Midbrain (tissue), 1 donor: Measurements from ENCODE around the gene SPO11.
A peak's percentile ranks its signal among the peaks of the same experiment; 100 is the strongest.
"Not testable (repeated sequence)": the region's sequence is repeated elsewhere in the genome, so short reads cannot be mapped to it uniquely, and the experiment has no call there.

Source experiments
- DNase-seq: peaks from one replicate; lab custom pipeline; 2025; lab: John Stamatoyannopoulos, UW

The SPO11 gene

GRCh38 chr20:57341663-57342062 is 12.1 kb downstream of the SPO11 start:
- DNase-seq, result no peak

DNA sequence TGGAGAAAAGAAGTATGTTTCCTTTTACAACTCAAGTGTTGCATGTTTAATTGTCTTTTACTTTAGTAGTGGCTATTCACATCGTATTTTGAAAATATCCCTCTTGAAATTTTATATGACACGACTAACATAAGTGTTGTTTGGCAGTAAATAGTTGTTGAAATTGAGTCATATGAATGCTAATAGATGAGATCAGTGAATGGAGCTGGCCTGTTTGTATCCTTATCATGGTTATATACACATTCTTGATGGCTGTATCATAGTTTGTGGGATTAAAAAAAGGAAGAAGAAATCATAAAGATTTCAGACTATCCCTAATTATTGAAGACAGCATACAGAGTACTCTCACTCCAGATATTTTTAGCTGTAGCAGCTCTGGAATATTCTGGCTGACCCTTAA is 13.2 kb downstream of the SPO11 start:
- no peak for DNase-seq

- peak; percentile 85 for DNase-seq
Measured at GRCh38 chr20:57346477-57346876, 16.9 kb downstream of the SPO11 start.

GRCh38 chr20:57347393-57347792 is 17.8 kb downstream of the SPO11 start:
- DNase-seq, result no peak

GRCh38 chr20:57348200-57348921 is 18.8 kb downstream of the SPO11 start:
- not testable (repeated sequence) for DNase-seq

- DNase-seq, result not testable (repeated sequence)
Measured at GRCh38 chr20:57348922-57349574, 19.4 kb downstream of the SPO11 start.

- DNase-seq, result no peak
Measured at GRCh38 chr20:57350081-57350710, 20.6 kb downstream of the SPO11 start.

- not testable (repeated sequence) for DNase-seq
Measured at GRCh38 chr20:57350726-57351041, 21.1 kb downstream of the SPO11 start.

GRCh38 chr20:57351042-57351783 is 21.6 kb downstream of the SPO11 start, which contains the start of gene RAE1:
Gene RAE1, plus strand, starts transcription at chr20:57351255. Its CDS starts 2,784 bp downstream, at chr20:57354039.
- peak; percentile 92 for DNase-seq

- no peak for DNase-seq
Measured at GRCh38 chr20:57352305-57352704, 22.7 kb downstream of the SPO11 start.

- DNase-seq, result no peak
Measured at GRCh38 chr20:57353351-57353750, 23.7 kb downstream of the SPO11 start.

GRCh38 chr20:57361517-57361916 is 31.9 kb downstream of the SPO11 start:
- no peak for DNase-seq

- no peak for DNase-seq
Measured at GRCh38 chr20:57364451-57364850, 34.8 kb downstream of the SPO11 start.

DNA sequence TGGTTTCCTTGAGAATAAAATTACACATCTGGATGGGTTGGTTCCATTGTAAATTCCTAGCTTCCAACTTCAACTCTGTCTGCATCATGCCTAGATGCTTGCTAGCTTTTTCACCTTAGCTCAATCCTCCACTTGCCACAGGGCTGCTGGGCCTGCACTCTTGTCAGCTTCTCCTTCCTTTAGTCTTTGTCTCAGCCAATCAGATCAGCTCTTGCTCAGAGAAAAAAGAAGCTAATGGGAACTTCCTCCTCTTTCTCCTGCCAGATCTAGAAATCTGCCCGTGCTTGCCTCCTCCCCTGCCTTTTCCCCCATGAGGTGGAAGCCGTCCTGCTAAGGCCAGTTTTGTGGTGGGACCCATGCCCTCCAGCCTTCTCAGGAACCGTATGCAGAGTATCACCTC is 40.0 kb downstream of the SPO11 start:
- no peak for DNase-seq

- DNase-seq, result no peak
Measured at GRCh38 chr20:57370316-57370715, 40.7 kb downstream of the SPO11 start.

GRCh38 chr20:57371363-57371762 is 41.8 kb downstream of the SPO11 start:
- no peak for DNase-seq

DNA sequence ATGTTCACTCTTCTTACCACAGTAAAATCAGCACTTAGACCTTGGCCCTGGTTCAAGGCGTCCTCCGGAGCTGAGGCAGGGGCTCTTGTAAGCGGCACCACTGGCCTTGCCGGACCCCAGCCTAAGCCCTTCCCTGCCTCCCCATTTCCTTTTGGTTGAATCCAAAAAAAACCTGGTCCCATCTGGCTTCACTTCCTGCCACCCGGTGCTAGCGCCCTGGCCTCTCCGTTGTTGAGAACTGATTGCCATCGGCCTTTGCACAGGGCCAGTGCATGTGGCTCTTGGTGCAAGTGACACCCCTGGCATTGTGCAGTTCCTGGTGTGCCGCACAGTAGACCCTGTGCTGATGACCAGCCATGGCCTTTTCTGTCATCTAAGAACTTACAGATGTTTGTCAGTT is 42.6 kb downstream of the SPO11 start:
- no peak for DNase-seq

DNA sequence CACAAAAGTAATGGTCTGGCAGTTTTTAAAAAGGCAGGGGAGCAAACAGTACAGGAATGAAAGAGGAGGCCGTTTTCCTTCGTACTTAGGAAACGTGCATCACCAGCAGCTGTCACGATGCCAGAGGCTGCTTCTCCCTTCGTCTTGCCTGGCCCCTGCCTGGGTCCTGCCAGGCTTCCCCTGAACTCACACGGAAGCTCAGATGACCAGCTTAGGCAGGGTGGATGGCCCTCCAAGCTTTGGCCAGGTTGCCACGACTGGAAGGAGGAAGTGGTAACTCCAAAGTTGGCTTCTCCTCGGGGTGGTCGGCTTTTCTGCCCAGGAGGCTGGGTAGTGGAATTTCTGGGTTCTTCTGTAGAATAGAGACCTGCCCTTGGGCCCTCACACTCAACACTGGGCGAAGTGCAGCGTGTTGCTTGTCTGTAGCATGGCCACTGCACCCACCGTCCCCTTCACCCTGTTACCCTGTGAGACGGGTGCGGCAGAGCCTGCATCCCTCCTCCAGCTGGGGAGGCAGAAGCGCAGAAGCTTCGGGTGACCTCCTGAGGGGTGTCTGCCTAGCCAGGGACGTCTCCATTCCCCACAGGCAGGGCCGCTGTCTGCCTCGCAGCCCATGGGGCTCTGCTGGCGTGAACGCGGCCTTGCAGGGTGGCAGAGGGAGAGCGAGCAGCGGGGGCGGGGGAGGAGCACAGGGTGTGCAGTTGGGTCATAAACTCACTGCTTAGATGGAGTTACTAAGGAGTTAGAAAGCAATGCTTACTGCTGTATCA is 43.2 kb downstream of the SPO11 start:
- DNase-seq, result no peak

DNA sequence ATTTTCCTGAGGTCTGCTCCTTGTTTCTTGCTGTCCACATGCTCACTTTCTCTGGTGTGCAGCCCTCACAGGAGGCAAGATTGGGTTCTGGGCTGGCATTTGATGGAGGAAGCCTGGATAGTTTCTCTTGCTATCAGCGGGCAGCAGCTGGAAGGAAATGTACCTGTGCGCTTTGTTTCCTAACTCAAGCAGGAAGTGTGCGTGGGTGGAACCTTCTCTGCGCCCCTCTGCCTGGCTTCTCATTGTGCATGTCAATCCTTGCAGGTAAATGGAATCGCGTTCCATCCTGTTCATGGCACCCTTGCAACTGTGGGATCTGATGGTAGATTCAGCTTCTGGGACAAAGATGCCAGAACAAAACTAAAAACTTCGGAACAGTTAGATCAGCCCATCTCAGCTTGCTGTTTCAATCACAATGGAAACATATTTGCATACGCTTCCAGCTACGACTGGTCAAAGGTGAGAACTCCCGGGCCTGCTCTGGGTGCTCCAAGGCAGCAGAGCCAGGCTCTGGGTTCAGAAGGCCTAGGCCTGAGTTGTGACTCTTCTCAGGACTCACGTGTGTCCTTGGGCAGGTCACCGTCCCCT is 44.8 kb downstream of the SPO11 start:
- no peak for DNase-seq

DNA sequence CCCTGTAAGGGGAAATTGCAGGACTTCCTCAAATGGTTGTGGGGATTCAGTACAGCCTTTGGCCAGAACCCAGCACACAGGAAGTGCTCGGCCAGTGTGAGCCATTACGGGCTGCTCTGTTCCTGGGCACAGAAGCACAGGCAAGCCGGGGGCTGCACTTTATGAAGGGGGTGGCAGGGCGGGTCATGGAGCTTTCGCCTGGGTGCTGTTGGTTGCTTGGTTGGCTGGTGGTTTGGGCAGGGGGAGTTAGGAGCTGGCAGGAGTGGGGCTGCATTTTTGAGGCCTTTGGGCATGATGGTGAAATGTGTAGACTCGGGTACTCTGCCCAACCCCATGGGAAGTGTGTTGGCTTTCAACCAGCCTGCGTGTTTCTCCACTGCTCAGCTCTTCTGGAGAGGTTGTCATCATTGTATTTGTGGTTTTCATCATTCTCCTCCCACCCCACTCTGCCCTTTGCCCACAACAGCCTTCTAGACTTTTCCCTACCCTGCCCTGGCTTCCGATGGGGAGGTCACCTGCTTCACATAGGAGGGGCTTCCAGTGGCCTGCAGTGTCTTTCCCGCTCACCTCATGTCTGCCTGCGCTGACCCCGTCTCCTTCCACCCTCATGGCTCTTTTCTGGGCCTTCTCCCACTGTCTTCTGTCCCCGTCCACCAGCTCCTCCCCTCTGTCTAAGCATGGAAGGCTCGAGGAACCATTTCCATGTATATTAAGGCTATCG is 45.5 kb downstream of the SPO11 start:
- peak; percentile 26 for DNase-seq
